Esophagus (tissue), 2 donors: Measurements from ENCODE around the gene TSSK6. TPM values are rescaled to one million over a fixed set of nuclear protein-coding genes. Genes with fewer than 3 reads are reported as not detected.
A peak's percentile ranks its signal among the peaks of the same experiment; 100 is the strongest.

Source experiments
- H3K27ac ChIP-seq, 2 donors: one replicate each; pipeline ENCODE4 v1.5.1; 2013; ENCODE audit warnings: low read depth in 2 of 2, mild to moderate bottlenecking in 2 of 2, inconsistent platforms in 1 of 2, low read length in 1 of 2, moderate library complexity in 1 of 2
- H3K27me3 ChIP-seq, 2 donors: one replicate each; pipeline ENCODE4 v1.6.1; 2013; ENCODE audit warnings: low read length in 2 of 2, control low read depth in 1 of 2, mild to moderate bottlenecking in 1 of 2; ENCODE audit not compliant: insufficient read depth in 2 of 2, control insufficient read depth in 1 of 2
- H3K36me3 ChIP-seq, 2 donors: one replicate each; pipeline ENCODE4 v1.6.1; 2013; ENCODE audit warnings: low read length in 1 of 2; ENCODE audit not compliant: control insufficient read depth in 2 of 2, insufficient read depth in 2 of 2
- H3K4me1 ChIP-seq, 2 donors: one replicate each; pipeline ENCODE4 v1.6.1; 2013; ENCODE audit warnings: low read length in 1 of 2; ENCODE audit not compliant: control insufficient read depth in 2 of 2, insufficient read depth in 2 of 2
- H3K4me3 ChIP-seq, 2 donors: one replicate each; pipeline ENCODE4 v1.5.1; 2013; ENCODE audit warnings: low read length in 2 of 2, mild to moderate bottlenecking in 2 of 2, low read depth in 1 of 2, moderate library complexity in 1 of 2
- H3K9me3 ChIP-seq, 2 donors: one replicate each; pipeline ENCODE4 v1.6.1; 2013; ENCODE audit warnings: mild to moderate bottlenecking in 2 of 2, low read depth in 1 of 2, low read length in 1 of 2, moderate library complexity in 1 of 2; ENCODE audit not compliant: control insufficient read depth in 2 of 2, insufficient read depth in 1 of 2
- WGBS, 2 donors: extraction: QIAGEN DNeasy Blood & Tissue Kit; methylation state at CpG; one replicate each; pipeline ENCODE4 v1.1.7; 2013; 5-methylcytosine and 5-hydroxymethylcytosine counted together
- polyA plus RNA-seq, 2 donors: library from polyadenylated mRNA; stranded (reverse); fragments of 200-250 nt; gene quantifications; one replicate each; pipeline ENCODE4 v1.2.3, GENCODE V29; 2013
- donor health status: healthy with polysubstance abuse.
- donor health status: Bipolar disorder and iron deficiency.

TSSK6 gene
- polyA plus RNA-seq, 2 donors = 1.0 to 1.2 TPM

- no peaks in the 10 kb centered on the region for H3K4me1 ChIP-seq
- H3K9me3 ChIP-seq = no peaks in the 10 kb centered on the region
- H3K27ac ChIP-seq = no peak overlapping the region
- peaks cover 0 to 16% of the 10 kb centered on the region in 2 donors for H3K36me3 ChIP-seq
- WGBS, 2 donors = 90 to 91% methylated on average over 23 of the region's 23 CpGs
- H3K4me3 ChIP-seq = no peak overlapping the region
- H3K27me3 ChIP-seq = no peaks in the 10 kb centered on the region
Measured at GRCh38 chr19:19525611-19526380, 10.4 kb upstream of the TSSK6 start.

GRCh38 chr19:19524053-19524452 is 8.7 kb upstream of the TSSK6 start:
- Histone ChIP-seq H3K4me1 (no peaks in the 10 kb centered on the region), H3K27ac (no peak overlapping the region), H3K9me3 (no peaks in the 10 kb centered on the region), H3K36me3 (peaks cover 0 to 16% of the 10 kb centered on the region in 2 donors), H3K27me3 (no peaks in the 10 kb centered on the region), H3K4me3 (no peak overlapping the region)
- WGBS, 2 donors = 89 to 94% methylated on average over 7 of the region's 7 CpGs

DNA sequence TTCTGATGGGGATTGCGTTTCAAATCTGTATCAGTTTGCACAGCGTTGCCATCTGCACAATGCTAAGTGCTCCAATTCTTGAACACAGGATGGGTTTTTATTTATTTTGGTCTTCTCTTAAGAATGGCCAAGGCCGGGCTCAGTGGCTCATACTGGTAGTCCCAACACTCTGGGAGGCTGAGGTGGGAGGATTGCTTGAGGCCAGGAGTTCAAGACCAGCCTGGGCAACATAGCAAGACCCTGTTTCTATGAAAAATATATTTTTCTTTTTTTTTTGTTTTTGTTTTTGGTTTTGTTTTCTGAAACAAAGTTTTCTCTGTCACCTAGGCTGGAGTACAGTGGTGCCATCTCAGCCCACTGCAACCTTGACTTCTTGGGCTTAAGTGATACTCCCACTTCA is 7.8 kb upstream of the TSSK6 start:
- Histone ChIP-seq H3K4me1 (no peaks in the 10 kb centered on the region), H3K4me3 (no peak overlapping the region), H3K36me3 (peaks cover 0 to 13% of the 10 kb centered on the region in 2 donors), H3K27ac (no peak overlapping the region), H3K9me3 (no peaks in the 10 kb centered on the region), H3K27me3 (no peaks in the 10 kb centered on the region)
- WGBS, 2 donors = 86 to 92% methylated on average over 3 of the region's 3 CpGs

DNA sequence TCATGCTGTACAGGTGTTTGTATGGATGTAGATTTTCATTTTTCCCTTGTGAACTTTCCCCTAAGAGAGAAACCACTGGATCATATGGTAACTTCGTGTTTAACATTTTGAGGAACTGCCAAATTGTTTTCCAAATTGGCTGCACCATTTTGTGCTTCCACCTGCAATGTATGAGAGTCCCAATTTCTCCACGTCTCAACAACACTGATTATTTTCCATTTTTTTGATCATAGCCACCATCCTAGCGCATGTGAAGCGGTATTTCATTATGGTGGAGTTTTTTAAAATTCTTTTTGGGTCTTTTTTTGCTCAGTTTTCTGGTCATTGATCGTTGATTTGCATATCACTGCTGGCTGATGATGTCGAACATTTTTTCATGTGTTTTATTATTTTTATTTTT is 5.6 kb upstream of the TSSK6 start:
- no peak overlapping the region for H3K4me3 ChIP-seq
- H3K4me1 ChIP-seq = no peaks in the 10 kb centered on the region
- peaks cover 0 to 1% of the 10 kb centered on the region in 2 donors for H3K36me3 ChIP-seq
- H3K9me3 ChIP-seq = no peaks in the 10 kb centered on the region
- 77 to 85% methylated on average over 6 of the region's 6 CpGs for WGBS, 2 donors
- H3K27me3 ChIP-seq = no peaks in the 10 kb centered on the region
- no peak overlapping the region for H3K27ac ChIP-seq

DNA sequence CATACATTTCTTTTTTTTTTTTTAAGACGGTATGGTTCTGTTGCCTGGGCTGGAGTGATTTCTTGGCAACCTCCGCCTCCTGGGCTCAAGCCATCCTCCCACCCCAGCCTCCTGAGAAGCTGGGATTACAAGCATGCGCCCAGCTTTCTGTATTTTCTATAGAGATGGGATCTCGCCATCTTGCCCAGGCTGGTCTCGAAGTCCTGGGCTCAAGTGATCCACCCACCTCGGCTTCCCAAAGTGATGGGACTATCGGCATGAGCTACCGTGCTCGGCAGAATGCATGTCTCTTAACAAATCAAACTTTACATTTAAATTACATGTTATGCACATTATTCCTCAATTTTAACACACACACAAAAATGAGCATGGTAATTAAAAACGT is 1.9 kb upstream of the TSSK6 start:
- Histone ChIP-seq H3K36me3 (no peaks in the 10 kb centered on the region), H3K27ac (no peak overlapping the region), H3K4me1 (peaks cover 0 to 11% of the 10 kb centered on the region in 2 donors), H3K4me3 (peak overlapping the region in 1 of 2 donors; percentile 85), H3K9me3 (peaks cover 0 to 9% of the 10 kb centered on the region in 2 donors), H3K27me3 (no peaks in the 10 kb centered on the region)
- WGBS, 2 donors = 80 to 86% methylated on average over 10 of the region's 10 CpGs

- peaks cover 0 to 11% of the 10 kb centered on the region in 2 donors for H3K4me1 ChIP-seq
Measured at GRCh38 chr19:19515642-19516519, 533 bp upstream of the TSSK6 start, which contains the start of gene NDUFA13. Gene NDUFA13, plus strand, starts transcription at chr19:19516225. Its CDS starts 14 bp downstream, at chr19:19516239.

DNA sequence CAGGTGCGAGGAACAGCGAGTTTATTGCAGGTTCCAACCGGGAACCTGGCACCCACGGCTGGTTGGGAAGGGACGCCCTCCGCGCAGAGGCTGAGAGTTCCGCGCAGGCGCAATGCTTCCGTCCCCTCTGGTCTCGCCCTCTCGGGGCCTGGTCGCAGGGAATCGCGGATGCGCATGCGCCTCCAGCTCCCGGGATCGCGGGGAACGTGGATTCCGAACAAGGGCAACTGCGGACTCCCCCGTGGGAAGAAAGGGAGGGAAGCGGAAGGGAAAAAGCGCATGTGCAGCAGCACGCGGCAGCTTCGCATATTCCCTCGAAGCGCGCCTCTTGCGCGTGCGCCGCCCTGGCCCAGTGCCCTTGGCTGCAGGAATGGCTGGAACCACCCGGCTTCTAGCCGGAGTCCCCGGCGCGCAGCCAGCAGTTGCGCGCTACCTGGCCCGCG is 1.1 kb downstream of the TSSK6 start:
- WGBS, 2 donors = 24 to 42% methylated on average over 46 of the region's 46 CpGs
- no peaks in the 10 kb centered on the region for H3K36me3 ChIP-seq
- peaks cover 0 to 16% of the 10 kb centered on the region in 2 donors for H3K4me1 ChIP-seq
- no peak overlapping the region for H3K4me3 ChIP-seq
- peaks cover 0 to 9% of the 10 kb centered on the region in 2 donors for H3K9me3 ChIP-seq
- H3K27ac ChIP-seq = no peak overlapping the region
- H3K27me3 ChIP-seq = no peaks in the 10 kb centered on the region

More at GRCh38 chr19:19515642-19516519, 533 bp upstream of the TSSK6 start, which contains the start of gene NDUFA13:
- Histone ChIP-seq H3K4me3 (peak within 1 kb of the TSS; percentile 77 to 85), H3K27me3 (no peaks in the 10 kb centered on the region), H3K9me3 (peaks cover 0 to 9% of the 10 kb centered on the region in 2 donors), H3K27ac (peak within 1 kb of the TSS; percentile 72 to 86), H3K36me3 (no peaks in the 10 kb centered on the region)
- 4 to 6% methylated on average over 60 to 61 of the region's 61 CpGs for WGBS, 2 donors

GRCh38 chr19:19513682-19514081 is 1.7 kb downstream of the TSSK6 start:
- H3K4me3 ChIP-seq = no peak overlapping the region
- H3K27ac ChIP-seq = no peak overlapping the region
- H3K36me3 ChIP-seq = no peaks in the 10 kb centered on the region
- H3K27me3 ChIP-seq = no peaks in the 10 kb centered on the region
- peaks cover 0 to 16% of the 10 kb centered on the region in 2 donors for H3K4me1 ChIP-seq
- H3K9me3 ChIP-seq = peaks cover 0 to 9% of the 10 kb centered on the region in 2 donors
- WGBS, 2 donors = 82 to 87% methylated on average over 17 of the region's 17 CpGs

DNA sequence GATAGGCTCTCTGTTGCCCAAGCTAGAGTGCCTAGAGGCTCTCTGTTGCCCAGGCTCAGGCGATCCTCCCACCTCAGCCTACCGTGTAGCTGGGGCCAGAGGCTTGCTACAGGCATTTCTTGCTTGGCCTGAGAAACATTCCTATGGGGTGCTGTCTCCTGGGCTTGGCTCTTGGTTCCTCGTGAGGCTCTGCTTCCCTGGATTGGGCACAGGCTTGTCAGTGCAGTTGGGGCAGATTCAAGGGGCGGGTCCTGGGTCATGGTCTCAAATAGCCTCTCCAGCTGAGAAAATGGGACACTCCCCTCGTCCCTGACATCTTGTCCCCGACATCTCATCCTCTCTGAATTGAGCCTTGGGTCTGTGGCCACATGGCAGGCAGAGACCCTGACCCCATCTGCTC is 4.9 kb downstream of the TSSK6 start:
- Histone ChIP-seq H3K27me3 (no peaks in the 10 kb centered on the region), H3K27ac (peak overlapping the region in 1 of 2 donors; percentile 11)
- 35% methylated on average over 6 of the region's 6 CpGs for WGBS, 2 donors

More for the DNA sequence above, 4.9 kb downstream of the TSSK6 start:
- Histone ChIP-seq H3K9me3 (peaks cover 0 to 9% of the 10 kb centered on the region in 2 donors), H3K4me1 (peaks cover 0 to 16% of the 10 kb centered on the region in 2 donors), H3K4me3 (no peak overlapping the region), H3K36me3 (peaks cover 3 to 15% of the 10 kb centered on the region in 2 donors)
